GM21528 (cell line): Measurements from ENCODE around the gene SARM1.
A peak's percentile ranks its signal among the peaks of the same experiment; 100 is the strongest.

Source experiments
- ATAC-seq: cut with Tn5 transposase; IDR thresholded peaks from one replicate; pipeline ENCODE4 v1.9.1; 2021; ENCODE audit warnings: mild to moderate bottlenecking, moderate library complexity; ENCODE audit not compliant: unreplicated experiment, low FRiP score

SARM1 gene

GRCh38 chr17:28340374-28340773, 31.1 kb upstream of the SARM1 start:
- ATAC-seq, result no peak

DNA sequence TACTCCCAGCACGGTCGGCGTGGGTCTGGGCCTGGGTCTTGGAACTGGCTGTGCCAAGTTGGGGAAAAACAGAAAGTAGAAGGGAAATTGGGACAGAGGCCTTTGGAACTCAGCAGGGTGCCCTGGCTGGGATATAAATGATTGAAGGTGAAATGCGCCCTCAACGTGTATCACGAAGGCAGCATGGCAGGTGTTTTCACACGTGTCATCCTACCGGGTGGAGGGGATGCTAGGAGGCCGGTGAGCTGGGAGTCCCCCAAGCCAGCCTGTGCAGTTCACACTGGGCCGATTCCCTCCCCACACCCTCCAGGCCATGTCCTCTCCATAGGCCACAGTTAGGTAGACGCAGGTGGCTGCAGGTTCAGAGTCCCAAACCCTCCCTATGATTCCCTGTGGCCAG, 30.0 kb upstream of the SARM1 start:
- no peak for ATAC-seq

DNA sequence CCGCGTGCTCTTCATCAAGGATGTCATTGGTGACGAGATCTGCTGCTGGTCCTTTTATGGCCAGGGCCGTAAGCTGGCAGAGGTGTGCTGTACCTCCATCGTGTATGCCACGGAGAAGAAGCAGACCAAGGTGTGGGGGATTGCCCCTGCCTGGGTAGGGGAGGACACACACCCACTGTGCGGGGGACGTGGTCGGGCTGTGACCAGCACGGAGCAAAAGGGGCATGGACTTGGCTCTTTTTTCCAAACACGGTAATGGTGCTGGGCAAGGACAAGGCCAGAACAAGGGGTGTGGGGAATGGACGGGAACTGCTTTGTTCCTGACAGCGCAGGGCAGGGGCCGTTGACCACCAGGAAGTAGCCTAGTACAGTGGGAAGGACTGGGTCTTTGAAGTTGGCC, 29.2 kb upstream of the SARM1 start:
- ATAC-seq, result no peak

DNA sequence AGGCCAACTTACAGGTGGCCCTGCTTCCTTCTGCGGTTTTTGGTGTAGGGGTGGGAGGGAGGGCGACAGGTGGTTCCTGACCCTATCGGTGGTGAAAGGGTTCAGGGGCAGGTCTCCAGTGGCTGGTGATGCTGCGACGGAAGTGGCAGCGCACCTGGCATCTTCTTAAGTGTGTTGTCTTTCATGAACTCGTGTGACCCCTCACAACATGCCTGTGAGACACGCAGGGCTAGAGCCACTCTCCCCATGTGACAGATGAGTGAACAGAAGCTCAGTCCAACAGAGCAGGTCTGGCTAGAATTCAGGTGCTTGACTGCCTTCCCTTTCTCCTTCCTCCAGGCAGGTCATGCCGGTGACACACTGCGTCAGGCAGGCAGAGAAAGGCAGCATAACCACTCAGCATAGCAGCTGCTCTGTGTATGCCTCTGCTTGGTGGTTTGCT, 28.0 kb upstream of the SARM1 start:
- no peak for ATAC-seq

- no peak for ATAC-seq
These were observed 27.5 kb upstream of the SARM1 start for GRCh38 chr17:28344011-28344410.

GRCh38 chr17:28344435-28344901, 27.0 kb upstream of the SARM1 start:
- ATAC-seq, result no peak

DNA sequence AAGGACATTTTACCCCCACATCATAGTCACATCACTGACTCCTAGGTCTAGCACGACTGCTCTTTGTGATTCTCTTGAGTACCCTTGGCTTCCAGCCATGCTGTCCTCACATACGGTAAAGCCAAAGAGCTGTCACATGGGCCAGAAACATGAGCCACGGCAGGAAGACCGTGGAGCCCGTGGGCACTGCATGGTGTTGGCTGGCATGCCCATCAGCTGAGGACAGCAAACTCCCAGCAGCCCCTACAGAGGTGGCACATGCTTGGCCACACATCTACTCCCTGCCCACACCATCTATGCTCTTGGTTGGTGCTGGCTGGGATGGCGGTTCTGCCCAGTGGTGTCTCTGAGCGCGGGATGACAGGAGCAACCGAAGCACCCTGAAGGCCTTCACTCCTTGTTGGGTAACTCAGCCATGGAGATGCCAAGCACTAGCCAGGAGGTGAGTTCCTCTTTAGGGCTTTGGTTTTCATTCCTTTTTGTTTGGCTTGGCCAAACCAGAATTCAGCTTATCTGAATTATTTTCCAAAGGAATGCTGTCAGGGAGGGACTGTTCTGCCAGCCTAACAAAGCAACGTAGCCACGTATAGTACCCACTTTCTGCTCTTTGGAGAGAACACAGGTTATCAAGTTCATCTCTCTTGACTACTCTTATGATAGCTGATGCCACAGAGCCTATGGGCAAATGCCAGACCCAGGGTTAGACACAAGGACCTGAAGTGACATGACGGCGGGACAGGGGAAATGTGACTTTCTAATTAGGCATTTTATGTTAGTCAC, 25.9 kb upstream of the SARM1 start:
- no peak for ATAC-seq

DNA sequence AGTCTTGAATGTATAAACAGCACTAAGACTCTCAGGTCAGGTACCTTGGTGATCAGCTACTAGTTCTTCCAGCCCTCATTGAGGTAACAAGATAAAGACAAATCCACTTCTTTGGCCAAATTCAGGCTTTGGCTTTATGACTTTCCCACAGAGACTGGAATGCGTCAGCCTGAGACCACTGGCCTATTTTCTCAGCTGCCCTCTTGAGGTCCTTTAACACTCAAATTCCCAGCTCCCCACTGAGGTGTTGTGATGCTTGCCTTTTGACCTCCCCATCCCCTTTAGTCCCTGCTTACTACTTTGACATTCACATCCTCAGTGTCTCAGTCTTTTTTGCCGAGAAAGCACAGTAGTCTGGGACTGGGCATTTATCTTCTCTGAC, 25.3 kb upstream of the SARM1 start:
- ATAC-seq, result no peak

DNA sequence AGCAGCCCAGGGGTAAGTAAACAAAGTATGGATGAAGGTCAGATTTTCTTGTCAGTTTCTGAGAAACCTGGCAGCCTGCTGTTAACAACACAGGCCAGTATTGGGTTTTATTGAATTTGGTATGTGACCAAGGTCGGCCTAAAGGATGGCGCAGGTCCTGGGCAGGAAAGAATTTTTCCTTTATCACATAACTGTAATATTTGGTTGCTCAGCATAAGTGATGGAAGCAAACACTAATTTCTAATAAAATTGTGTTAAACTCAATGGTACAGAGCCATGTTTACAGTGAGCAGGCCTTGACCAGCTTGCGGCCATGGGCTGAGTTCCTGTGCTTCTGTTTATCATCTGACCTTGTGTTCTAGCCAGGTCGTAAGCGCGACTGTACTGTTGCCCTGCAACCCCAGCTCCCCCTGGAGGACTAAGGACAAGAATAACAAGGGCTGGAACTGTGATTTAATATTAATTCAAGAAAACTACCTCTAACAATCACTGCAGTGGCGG, 24.7 kb upstream of the SARM1 start:
- ATAC-seq, result no peak

GRCh38 chr17:28347261-28347891, 24.1 kb upstream of the SARM1 start:
- ATAC-seq, result no peak

DNA sequence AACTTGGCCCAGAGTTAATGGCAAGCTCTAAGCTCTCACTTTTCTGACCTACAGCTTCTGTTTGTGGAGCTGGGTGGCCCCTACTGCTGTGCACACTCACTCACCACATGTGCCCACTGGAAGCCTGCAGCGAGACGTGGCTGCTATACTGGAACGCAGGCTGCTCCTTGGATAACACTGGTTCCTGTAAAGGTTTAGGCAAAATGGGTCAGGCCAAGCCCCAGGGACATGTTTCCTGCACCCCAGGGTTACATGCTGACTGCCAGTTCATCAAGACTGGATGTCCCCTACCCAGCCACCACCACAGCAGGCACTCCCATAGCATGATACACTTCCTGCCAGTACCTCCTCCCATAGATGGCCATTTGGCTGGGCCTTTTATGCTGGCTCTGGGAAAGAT, 22.5 kb upstream of the SARM1 start:
- no peak for ATAC-seq

DNA sequence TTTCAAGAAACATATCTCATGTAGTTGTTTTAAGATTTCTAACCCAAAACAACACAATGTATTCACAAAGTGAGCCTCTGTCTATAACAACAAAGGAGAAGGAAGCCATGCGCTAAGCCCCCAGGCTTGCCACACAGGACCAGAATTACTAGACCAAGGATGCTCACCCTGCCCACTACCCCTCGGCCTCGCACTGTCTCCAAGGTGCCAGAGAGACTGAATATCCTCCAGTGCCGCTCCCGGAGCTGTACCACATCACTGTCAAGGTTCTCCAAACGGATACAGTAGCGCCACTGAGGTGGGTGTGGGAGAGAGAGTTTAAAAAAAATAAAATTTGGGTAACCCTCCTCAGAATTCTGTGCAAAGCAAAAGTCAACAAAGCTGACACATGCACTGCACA, 21.2 kb upstream of the SARM1 start:
- ATAC-seq, result no peak

- peak; percentile 90 for ATAC-seq
These were observed 14.2 kb upstream of the SARM1 start, which contains the start of gene POLDIP2 for GRCh38 chr17:28357061-28357900. Gene POLDIP2, minus strand, starts transcription at chr17:28357527. Its CDS starts 79 bp downstream, at chr17:28357448.

- no peak for ATAC-seq
These were observed 13.6 kb upstream of the SARM1 start for GRCh38 chr17:28357901-28358197.

- no peak for ATAC-seq
These were observed 8.3 kb upstream of the SARM1 start for GRCh38 chr17:28363186-28363585.

DNA sequence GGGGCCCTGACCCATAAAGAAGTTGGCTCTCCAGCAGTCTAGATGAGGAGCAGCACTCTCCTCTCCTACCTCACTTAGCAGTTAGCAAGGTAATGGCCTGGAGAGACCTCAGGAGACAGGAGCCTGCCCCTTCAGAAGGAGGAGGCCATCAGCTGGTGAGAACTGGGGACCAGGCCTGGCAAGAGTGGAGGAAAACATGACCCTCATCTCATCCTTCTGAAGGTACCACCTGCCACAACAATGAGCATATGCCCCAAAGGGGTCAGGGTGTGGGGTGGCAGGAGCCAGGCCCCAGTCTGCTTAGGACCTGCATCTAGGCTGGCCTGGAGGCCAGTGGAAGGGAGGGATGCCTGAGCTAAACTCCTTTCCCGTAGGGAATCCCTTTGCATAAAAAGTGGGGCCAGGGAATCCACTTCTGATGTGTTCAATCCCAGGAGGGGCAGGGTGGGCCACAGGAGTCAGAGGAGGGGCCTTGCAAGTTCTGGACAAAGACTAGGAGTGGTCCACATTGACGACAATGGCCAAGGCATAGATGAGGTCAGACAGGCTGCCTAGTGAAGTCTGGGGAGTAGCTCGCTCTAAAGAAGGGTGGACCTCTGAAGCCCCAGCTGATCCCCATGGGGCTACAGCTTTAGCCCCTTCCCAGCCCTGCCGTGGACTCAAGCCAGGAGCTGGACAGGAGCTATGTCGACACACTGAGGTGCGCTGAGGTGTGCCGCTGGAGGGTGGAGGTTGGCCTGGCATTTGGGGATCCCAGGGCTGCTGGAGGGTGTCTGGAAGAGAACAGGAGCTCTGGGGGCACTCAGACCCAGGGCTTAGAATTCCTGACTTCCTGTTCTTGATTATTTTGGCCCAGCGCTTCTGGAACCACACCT, 7.5 kb upstream of the SARM1 start:
- no peak for ATAC-seq

DNA sequence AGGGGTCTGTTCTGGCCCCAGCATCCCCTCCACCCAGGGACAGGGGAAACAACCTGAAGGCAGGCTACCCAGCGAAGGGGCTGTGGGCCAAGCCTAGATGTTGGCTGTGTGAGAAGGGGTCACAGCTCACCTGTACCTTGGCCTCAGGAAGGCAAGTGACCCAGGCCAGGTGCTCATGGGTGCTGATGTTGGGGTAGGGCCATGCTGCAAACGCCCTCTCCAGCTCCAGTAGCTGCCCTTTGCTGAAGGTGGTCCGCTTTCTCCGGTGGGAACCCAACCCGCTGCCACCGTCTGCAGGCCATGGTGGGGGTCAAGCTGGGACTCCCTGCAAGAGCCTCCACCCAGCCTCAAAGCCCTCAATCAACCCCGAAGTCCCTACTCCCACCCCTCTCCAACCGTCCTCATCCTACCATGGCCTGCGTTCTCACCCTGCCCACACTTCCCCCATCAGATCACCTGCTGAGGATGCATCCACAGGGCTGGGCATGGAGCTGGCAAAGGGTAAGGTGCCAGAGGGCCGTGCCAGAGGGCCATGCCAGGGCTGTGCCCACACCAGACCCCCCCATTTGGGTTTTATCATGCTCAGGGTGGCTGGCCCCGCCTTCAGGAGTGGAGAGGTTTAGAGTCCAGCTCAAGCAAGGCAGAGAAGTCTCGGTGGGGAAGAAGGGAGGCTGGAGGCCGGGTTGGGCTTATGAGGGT, 6.7 kb upstream of the SARM1 start, which contains the start of gene SEBOX:
SEBOX (minus strand) TSS at position 535 of the 699 bp plus-strand sequence; CDS start at position 487, 48 bp downstream.
- no peak for ATAC-seq

GRCh38 chr17:28365487-28365886, 6.0 kb upstream of the SARM1 start:
- no peak for ATAC-seq

GRCh38 chr17:28366605-28367004, 4.9 kb upstream of the SARM1 start:
- no peak for ATAC-seq
